ENCODE data around the gene PLD1.

DNA sequence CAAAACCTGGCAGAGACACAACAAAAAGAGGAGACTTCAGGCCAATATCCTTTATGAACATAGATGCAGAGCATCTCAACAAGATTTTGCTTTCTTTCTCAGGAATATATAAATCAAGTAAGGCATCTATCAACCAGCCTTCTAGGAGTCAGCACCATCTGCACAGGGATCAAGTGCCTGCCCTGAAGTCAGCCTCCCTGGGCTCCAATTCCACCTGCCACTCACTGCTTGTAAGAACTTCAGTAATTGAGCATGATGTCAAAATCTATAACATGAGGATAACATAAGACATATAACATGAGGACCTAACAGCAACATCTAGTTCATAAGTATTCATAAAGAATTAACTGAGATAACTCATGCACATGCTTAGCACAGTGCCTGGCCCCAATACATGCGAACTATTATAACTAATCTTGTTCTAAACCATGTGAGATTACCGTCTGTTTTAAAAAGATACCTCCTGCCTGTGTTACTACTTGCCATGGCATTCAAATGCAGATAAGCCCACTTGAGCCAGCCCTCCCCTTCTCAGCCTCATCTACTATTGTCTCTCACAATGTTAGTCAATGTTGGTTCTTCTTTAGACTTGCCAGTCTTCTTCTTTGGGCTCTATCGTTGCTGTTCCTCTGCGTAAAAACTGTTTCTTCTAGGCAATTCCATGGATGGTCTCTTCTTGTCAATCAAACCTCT is 91.6 kb downstream of the PLD1 start:
- TF ChIP-seq, protein P1, sequence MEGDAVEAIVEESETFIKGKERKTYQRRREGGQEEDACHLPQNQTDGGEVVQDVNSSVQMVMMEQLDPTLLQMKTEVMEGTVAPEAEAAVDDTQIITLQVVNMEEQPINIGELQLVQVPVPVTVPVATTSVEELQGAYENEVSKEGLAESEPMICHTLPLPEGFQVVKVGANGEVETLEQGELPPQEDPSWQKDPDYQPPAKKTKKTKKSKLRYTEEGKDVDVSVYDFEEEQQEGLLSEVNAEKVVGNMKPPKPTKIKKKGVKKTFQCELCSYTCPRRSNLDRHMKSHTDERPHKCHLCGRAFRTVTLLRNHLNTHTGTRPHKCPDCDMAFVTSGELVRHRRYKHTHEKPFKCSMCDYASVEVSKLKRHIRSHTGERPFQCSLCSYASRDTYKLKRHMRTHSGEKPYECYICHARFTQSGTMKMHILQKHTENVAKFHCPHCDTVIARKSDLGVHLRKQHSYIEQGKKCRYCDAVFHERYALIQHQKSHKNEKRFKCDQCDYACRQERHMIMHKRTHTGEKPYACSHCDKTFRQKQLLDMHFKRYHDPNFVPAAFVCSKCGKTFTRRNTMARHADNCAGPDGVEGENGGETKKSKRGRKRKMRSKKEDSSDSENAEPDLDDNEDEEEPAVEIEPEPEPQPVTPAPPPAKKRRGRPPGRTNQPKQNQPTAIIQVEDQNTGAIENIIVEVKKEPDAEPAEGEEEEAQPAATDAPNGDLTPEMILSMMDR (IDR thresholded peaks at IDR 0.05), result no peak
- TF ChIP-seq EP300 (IDR thresholded peaks at IDR 0.05), result no peak
- TF ChIP-seq POLR2AphosphoS5 (IDR thresholded peaks at IDR 0.05), result no peak

Data from gastroesophageal sphincter (tissue), 3 donors.